Mononuclear cell (primary cell): ENCODE measurements around the gene GDF9. TPM values are rescaled to one million over a fixed set of nuclear protein-coding genes. Genes with fewer than 3 reads are reported as not detected.
A peak's percentile ranks its signal among the peaks of the same experiment; 100 is the strongest.

ENCODE experiments used
- H3K27me3 ChIP-seq: 2 replicates; pipeline ENCODE4 v1.6.0; 2011; ENCODE audit warnings: low read length, control low read depth; ENCODE audit not compliant: insufficient read depth
- H3K4me1 ChIP-seq: 2 replicates; pipeline ENCODE4 v1.5.1; 2011; ENCODE audit warnings: mild to moderate bottlenecking, low read length, control low read depth; ENCODE audit not compliant: insufficient read depth
- H3K4me3 ChIP-seq: 2 replicates; pipeline ENCODE4 v1.5.1; 2011; ENCODE audit warnings: mild to moderate bottlenecking, low read length, moderate library complexity
- H3K9me3 ChIP-seq: 2 replicates; pipeline ENCODE4 v1.5.1; 2011; ENCODE audit warnings: low read depth, mild to moderate bottlenecking, control low read depth, low read length
- total RNA-seq: library from RNA; depleted of rRNA; stranded (reverse); fragments of >200 nt; gene quantifications from one replicate; pipeline ENCODE4 v1.2.3, GENCODE V29; 2012

The GDF9 gene
- 0.42 TPM for total RNA-seq

- peaks cover 18% of the 10 kb centered on the region for H3K4me1 ChIP-seq
- H3K27me3 ChIP-seq, result no peaks in the 10 kb centered on the region
- H3K4me3 ChIP-seq, result peak within 1 kb of the TSS; percentile 63
- H3K9me3 ChIP-seq, result no peaks in the 10 kb centered on the region
These were observed at the start of gene GDF9, which contains the start of gene UQCRQ for GRCh38 chr5:132866342-132867045. GDF9 (minus strand) TSS chr5:132866469; CDS start chr5:132864533, 1,936 bp downstream. UQCRQ (plus strand) TSS chr5:132866642; CDS start chr5:132866882, 240 bp downstream.

GRCh38 chr5:132915681-132916080 lies 49.4 kb upstream of the GDF9 start:
- Histone ChIP-seq H3K9me3 (no peaks in the 10 kb centered on the region), H3K4me3 (no peak overlapping the region), H3K27me3 (no peaks in the 10 kb centered on the region), H3K4me1 (peaks cover 5% of the 10 kb centered on the region)

GRCh38 chr5:132909702-132910101 lies 43.4 kb upstream of the GDF9 start:
- H3K4me1 ChIP-seq, result no peaks in the 10 kb centered on the region
- H3K27me3 ChIP-seq, result no peaks in the 10 kb centered on the region
- no peak overlapping the region for H3K4me3 ChIP-seq
- no peaks in the 10 kb centered on the region for H3K9me3 ChIP-seq

- Histone ChIP-seq H3K4me1 (no peaks in the 10 kb centered on the region), H3K27me3 (no peaks in the 10 kb centered on the region), H3K9me3 (no peaks in the 10 kb centered on the region), H3K4me3 (no peak overlapping the region)
These were observed 40.9 kb upstream of the GDF9 start for GRCh38 chr5:132907161-132907560.

GRCh38 chr5:132905938-132906337 lies 39.7 kb upstream of the GDF9 start:
- no peaks in the 10 kb centered on the region for H3K9me3 ChIP-seq
- H3K27me3 ChIP-seq, result no peaks in the 10 kb centered on the region
- H3K4me1 ChIP-seq, result no peaks in the 10 kb centered on the region
- H3K4me3 ChIP-seq, result no peak overlapping the region

GRCh38 chr5:132901730-132902129 lies 35.5 kb upstream of the GDF9 start:
- no peaks in the 10 kb centered on the region for H3K4me1 ChIP-seq
- no peak overlapping the region for H3K4me3 ChIP-seq
- H3K27me3 ChIP-seq, result no peaks in the 10 kb centered on the region
- H3K9me3 ChIP-seq, result no peaks in the 10 kb centered on the region

- H3K9me3 ChIP-seq, result no peaks in the 10 kb centered on the region
- H3K4me1 ChIP-seq, result no peaks in the 10 kb centered on the region
- no peaks in the 10 kb centered on the region for H3K27me3 ChIP-seq
- no peak overlapping the region for H3K4me3 ChIP-seq
These were observed 34.8 kb upstream of the GDF9 start for GRCh38 chr5:132901036-132901435.

- Histone ChIP-seq H3K4me3 (no peak overlapping the region), H3K27me3 (no peaks in the 10 kb centered on the region), H3K4me1 (no peaks in the 10 kb centered on the region), H3K9me3 (no peaks in the 10 kb centered on the region)
These were observed 31.8 kb upstream of the GDF9 start for GRCh38 chr5:132898094-132898493.

GRCh38 chr5:132896685-132897084 lies 30.4 kb upstream of the GDF9 start:
- H3K4me1 ChIP-seq, result no peaks in the 10 kb centered on the region

GRCh38 chr5:132895719-132896305 lies 29.5 kb upstream of the GDF9 start:
- Histone ChIP-seq H3K27me3 (no peaks in the 10 kb centered on the region), H3K4me1 (no peaks in the 10 kb centered on the region), H3K9me3 (no peaks in the 10 kb centered on the region), H3K4me3 (no peak overlapping the region)

More at GRCh38 chr5:132896685-132897084, 30.4 kb upstream of the GDF9 start:
- Histone ChIP-seq H3K9me3 (no peaks in the 10 kb centered on the region), H3K4me3 (no peak overlapping the region), H3K27me3 (no peaks in the 10 kb centered on the region)

- Histone ChIP-seq H3K4me3 (no peak overlapping the region), H3K9me3 (no peaks in the 10 kb centered on the region)
These were observed 24.5 kb upstream of the GDF9 start for GRCh38 chr5:132890817-132891216.

GRCh38 chr5:132889501-132889900 lies 23.2 kb upstream of the GDF9 start:
- H3K4me1 ChIP-seq, result no peaks in the 10 kb centered on the region
- no peaks in the 10 kb centered on the region for H3K9me3 ChIP-seq
- no peaks in the 10 kb centered on the region for H3K27me3 ChIP-seq
- H3K4me3 ChIP-seq, result no peak overlapping the region

More at GRCh38 chr5:132890817-132891216, 24.5 kb upstream of the GDF9 start:
- Histone ChIP-seq H3K4me1 (no peaks in the 10 kb centered on the region), H3K27me3 (no peaks in the 10 kb centered on the region)

- Histone ChIP-seq H3K4me1 (no peaks in the 10 kb centered on the region), H3K4me3 (no peak overlapping the region)
These were observed 21.0 kb upstream of the GDF9 start for GRCh38 chr5:132887283-132887682.

GRCh38 chr5:132886064-132886823 lies 20.0 kb upstream of the GDF9 start:
- no peaks in the 10 kb centered on the region for H3K4me1 ChIP-seq
- no peaks in the 10 kb centered on the region for H3K9me3 ChIP-seq
- H3K27me3 ChIP-seq, result no peaks in the 10 kb centered on the region
- H3K4me3 ChIP-seq, result no peak overlapping the region

More at GRCh38 chr5:132887283-132887682, 21.0 kb upstream of the GDF9 start:
- H3K9me3 ChIP-seq, result no peaks in the 10 kb centered on the region
- H3K27me3 ChIP-seq, result no peaks in the 10 kb centered on the region

GRCh38 chr5:132884548-132884947 lies 18.3 kb upstream of the GDF9 start:
- Histone ChIP-seq H3K4me1 (no peaks in the 10 kb centered on the region), H3K4me3 (no peak overlapping the region), H3K9me3 (no peaks in the 10 kb centered on the region), H3K27me3 (no peaks in the 10 kb centered on the region)
